ENCODE data around the gene MICOS13. TPM values are rescaled to one million over a fixed set of nuclear protein-coding genes. Genes with fewer than 3 reads are reported as not detected.

MICOS13 gene
- total RNA-seq, 1 donor from 2014 or later, result 7.5 TPM

DNA sequence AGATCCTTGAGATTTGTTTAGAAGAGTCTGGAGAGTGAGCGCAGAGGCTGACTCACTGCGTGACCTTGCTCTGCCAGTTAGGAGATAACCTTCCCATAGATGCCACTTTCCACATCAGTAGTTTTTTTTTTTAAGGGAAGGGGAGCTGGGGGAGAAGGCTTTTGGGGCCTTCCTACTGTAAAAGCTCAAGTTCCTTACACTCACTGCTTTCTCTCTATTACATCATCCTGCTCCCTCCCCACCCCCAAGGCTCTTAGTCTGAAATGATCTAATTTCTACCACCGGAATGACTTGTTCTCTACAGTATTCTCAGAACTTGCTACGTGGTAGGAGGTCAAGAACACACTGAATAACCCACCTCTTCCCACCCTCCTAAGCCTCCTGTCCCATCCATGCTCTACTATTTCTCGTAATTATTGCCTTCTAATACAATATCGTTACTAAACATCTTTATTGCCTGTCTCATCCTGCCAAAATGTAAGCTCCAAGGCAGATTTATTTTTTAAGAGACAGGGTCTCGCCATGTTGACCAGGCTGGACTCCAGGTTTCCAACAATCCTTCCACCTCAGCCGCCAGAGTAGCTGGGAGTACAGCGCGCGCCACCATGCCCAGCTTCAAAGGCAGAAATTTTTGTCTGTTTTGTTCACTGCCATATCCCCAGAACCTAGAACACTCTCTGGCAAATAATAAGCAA, 38.4 kb upstream of the MICOS13 start:
- TF ChIP-seq EZH2 (IDR thresholded peaks at IDR 0.05) (no peak), EZH2phosphoT487 (IDR thresholded peaks at IDR 0.05) (no peak)
- TF ChIP-seq, protein P1, sequence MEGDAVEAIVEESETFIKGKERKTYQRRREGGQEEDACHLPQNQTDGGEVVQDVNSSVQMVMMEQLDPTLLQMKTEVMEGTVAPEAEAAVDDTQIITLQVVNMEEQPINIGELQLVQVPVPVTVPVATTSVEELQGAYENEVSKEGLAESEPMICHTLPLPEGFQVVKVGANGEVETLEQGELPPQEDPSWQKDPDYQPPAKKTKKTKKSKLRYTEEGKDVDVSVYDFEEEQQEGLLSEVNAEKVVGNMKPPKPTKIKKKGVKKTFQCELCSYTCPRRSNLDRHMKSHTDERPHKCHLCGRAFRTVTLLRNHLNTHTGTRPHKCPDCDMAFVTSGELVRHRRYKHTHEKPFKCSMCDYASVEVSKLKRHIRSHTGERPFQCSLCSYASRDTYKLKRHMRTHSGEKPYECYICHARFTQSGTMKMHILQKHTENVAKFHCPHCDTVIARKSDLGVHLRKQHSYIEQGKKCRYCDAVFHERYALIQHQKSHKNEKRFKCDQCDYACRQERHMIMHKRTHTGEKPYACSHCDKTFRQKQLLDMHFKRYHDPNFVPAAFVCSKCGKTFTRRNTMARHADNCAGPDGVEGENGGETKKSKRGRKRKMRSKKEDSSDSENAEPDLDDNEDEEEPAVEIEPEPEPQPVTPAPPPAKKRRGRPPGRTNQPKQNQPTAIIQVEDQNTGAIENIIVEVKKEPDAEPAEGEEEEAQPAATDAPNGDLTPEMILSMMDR (IDR thresholded peaks at IDR 0.05), result no peak
- H3K4me1 Mint-ChIP-seq, result peaks cover 22% of the 10 kb centered on the region
- peak overlapping the region; percentile 98 for H3K4me3 ChIP-seq
- H4K20me1 ChIP-seq (ENCODE audit: low read depth), result peaks cover 41% of the 10 kb centered on the region
- peak overlapping the region; percentile 57 for H3K27ac Mint-ChIP-seq
- H3K9me3 Mint-ChIP-seq, result no peaks in the 10 kb centered on the region
- no peak overlapping the region for H2AFZ ChIP-seq (replicated peaks)
- H3F3A ChIP-seq (ENCODE audit: low read depth), result peaks cover 3% of the 10 kb centered on the region
- H3K4me1 ChIP-seq, result peaks cover 9% of the 10 kb centered on the region
- peak overlapping the region; percentile 95 for H3K4me3 Mint-ChIP-seq
- no peaks in the 10 kb centered on the region for H3K36me3 ChIP-seq
- no peaks in the 10 kb centered on the region for H3K27me3 ChIP-seq
- H3K9me3 ChIP-seq (ENCODE audit: low read depth), result no peaks in the 10 kb centered on the region
- DNase-seq (ENCODE audit: low spot score), result no peak
- peak overlapping the region; percentile 91 for H3K9ac ChIP-seq
- peaks cover 6% of the 10 kb centered on the region for H3K36me3 Mint-ChIP-seq
- H3K27me3 Mint-ChIP-seq (ENCODE audit: insufficient read depth, low read depth), result peaks cover 8% of the 10 kb centered on the region
- no peak overlapping the region for H3K27ac ChIP-seq
- peak overlapping the region; percentile 100 for H3K4me2 ChIP-seq
- H3K79me2 ChIP-seq (ENCODE audit: low read depth), result peaks cover 59% of the 10 kb centered on the region

DNA sequence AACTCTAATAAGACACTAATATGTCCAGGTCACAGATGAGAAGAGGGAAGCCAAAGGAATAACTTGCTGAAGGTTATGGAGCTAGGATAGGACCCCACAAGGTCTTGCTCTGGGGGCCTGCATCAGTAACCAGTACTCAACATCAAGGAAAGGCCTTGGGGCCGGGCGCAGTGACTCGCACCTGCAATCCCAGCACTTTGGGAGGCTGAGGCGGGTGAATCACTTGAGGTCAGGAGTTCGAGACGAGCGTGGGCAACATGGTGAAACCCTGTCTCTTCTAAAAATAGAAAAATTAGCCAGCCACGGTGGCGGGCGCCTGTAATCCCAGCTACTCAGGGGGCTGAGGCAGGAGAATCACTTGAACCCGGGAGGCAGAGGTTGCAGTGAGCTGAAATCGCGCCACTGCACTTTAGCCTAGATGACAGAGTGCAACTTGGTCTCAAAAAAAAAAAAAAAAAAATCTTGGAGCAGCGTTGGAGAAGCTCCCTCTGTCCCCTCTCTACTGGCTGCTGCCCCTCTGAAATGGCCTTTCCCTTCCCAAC, 37.8 kb upstream of the MICOS13 start:
- Mint-ChIP-seq H3K9me3 (no peaks in the 10 kb centered on the region), H3K36me3 (peaks cover 7% of the 10 kb centered on the region), H3K27me3 (ENCODE audit: insufficient read depth, low read depth) (peaks cover 8% of the 10 kb centered on the region), H3K4me1 (peaks cover 22% of the 10 kb centered on the region), H3K27ac (no peak overlapping the region), H3K4me3 (peak overlapping the region; percentile 95)
- Histone ChIP-seq H3K9ac (no peak overlapping the region), H3F3A (ENCODE audit: low read depth) (peaks cover 3% of the 10 kb centered on the region), H3K27me3 (no peaks in the 10 kb centered on the region), H4K20me1 (ENCODE audit: low read depth) (peaks cover 41% of the 10 kb centered on the region), H3K4me3 (peak overlapping the region; percentile 98), H3K9me3 (ENCODE audit: low read depth) (no peaks in the 10 kb centered on the region), H3K4me1 (peaks cover 9% of the 10 kb centered on the region), H3K36me3 (no peaks in the 10 kb centered on the region), H3K27ac (no peak overlapping the region), H3K4me2 (peak overlapping the region; percentile 100), H3K79me2 (ENCODE audit: low read depth) (peaks cover 60% of the 10 kb centered on the region), H2AFZ (replicated peaks) (no peak overlapping the region)
- no peak for DNase-seq (ENCODE audit: low spot score)
- no peak for TF ChIP-seq EZH2 (IDR thresholded peaks at IDR 0.05)
- TF ChIP-seq, protein P1 (IDR thresholded peaks at IDR 0.05), result no peak
- no peak for TF ChIP-seq EZH2phosphoT487 (IDR thresholded peaks at IDR 0.05)

DNA sequence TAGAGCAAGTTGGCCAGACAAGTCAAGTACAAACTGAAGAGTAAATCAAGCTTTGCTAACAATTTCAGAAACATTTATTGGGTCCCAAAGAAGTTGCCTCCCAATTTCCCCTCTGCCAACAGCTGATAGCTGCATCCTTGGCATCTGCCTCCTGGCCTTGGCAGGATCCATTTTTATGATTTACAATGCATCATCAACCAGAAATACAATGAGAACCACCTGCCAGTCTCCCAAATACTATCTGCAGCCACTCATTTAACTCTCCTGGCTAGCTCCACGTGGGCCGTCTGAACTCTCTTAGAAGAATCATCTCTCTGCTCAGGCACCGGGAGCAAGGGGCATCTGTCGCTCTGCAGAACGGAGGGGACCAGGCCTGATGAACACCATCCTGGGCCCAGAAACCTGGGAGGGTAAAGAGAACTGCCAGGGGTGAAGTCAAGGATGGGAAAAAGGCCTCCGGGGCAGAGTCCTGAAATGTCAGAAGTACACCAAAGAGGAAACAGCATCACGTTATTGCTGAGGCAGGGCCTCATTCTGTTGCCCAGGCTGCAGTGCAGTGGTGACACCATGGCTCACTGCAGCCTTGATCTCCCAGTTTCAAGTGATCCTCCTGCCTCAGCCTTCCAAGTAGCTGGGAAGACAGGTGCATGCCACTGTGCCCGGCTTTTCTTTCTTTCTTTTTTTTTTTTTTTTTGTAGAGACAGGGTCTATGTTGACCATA, 37.1 kb upstream of the MICOS13 start:
- Histone ChIP-seq H3K4me3 (no peak overlapping the region), H3K4me2 (no peak overlapping the region), H2AFZ (replicated peaks) (no peak overlapping the region), H3F3A (ENCODE audit: low read depth) (peaks cover 3% of the 10 kb centered on the region), H3K79me2 (ENCODE audit: low read depth) (peaks cover 60% of the 10 kb centered on the region), H3K27me3 (no peaks in the 10 kb centered on the region), H3K36me3 (no peaks in the 10 kb centered on the region), H4K20me1 (ENCODE audit: low read depth) (peaks cover 41% of the 10 kb centered on the region), H3K27ac (no peak overlapping the region), H3K9ac (no peak overlapping the region), H3K4me1 (peaks cover 9% of the 10 kb centered on the region), H3K9me3 (ENCODE audit: low read depth) (no peaks in the 10 kb centered on the region)
- Mint-ChIP-seq H3K27me3 (ENCODE audit: insufficient read depth, low read depth) (peaks cover 8% of the 10 kb centered on the region), H3K4me1 (peaks cover 22% of the 10 kb centered on the region), H3K4me3 (peak overlapping the region; percentile 80), H3K36me3 (peaks cover 8% of the 10 kb centered on the region), H3K9me3 (no peaks in the 10 kb centered on the region), H3K27ac (no peak overlapping the region)
- DNase-seq (ENCODE audit: low spot score), result no peak
- TF ChIP-seq EZH2phosphoT487 (IDR thresholded peaks at IDR 0.05) (no peak), EZH2 (IDR thresholded peaks at IDR 0.05) (no peak)
- TF ChIP-seq, protein P1 (IDR thresholded peaks at IDR 0.05), result no peak
